ENCODE measurements around the gene CDK5R1.

CDK5R1 gene

DNA sequence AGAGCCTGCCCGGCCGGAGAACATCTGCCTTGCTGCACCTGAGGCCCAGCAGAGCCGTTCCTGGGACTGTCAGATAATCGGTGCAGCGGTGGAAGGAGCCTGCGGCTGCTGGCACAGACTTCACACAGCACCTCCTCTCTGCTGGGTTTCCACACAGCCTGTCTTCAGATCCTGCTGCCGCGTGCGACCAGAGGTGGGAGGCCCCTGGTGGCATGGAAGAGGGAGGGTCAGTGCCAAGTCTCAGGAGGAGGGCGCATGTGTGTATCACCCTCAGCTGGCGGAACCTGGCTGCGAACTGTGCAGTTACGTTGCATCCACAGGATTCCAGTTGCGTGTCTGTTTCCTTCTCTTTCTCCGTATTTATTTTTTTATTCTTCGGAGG lies 3.3 kb downstream of the CDK5R1 start:
- no peak for DNase-seq (ENCODE audit: low read depth)
- no peak overlapping the region for H3K4me3 ChIP-seq (ENCODE audit: control insufficient read depth, low read depth, low read length)
- TF ChIP-seq, protein P1, sequence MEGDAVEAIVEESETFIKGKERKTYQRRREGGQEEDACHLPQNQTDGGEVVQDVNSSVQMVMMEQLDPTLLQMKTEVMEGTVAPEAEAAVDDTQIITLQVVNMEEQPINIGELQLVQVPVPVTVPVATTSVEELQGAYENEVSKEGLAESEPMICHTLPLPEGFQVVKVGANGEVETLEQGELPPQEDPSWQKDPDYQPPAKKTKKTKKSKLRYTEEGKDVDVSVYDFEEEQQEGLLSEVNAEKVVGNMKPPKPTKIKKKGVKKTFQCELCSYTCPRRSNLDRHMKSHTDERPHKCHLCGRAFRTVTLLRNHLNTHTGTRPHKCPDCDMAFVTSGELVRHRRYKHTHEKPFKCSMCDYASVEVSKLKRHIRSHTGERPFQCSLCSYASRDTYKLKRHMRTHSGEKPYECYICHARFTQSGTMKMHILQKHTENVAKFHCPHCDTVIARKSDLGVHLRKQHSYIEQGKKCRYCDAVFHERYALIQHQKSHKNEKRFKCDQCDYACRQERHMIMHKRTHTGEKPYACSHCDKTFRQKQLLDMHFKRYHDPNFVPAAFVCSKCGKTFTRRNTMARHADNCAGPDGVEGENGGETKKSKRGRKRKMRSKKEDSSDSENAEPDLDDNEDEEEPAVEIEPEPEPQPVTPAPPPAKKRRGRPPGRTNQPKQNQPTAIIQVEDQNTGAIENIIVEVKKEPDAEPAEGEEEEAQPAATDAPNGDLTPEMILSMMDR (IDR thresholded peaks at IDR 0.05; ENCODE audit: control insufficient read depth, insufficient read depth, low read depth, low read length, missing control alignments) = no peak

DNA sequence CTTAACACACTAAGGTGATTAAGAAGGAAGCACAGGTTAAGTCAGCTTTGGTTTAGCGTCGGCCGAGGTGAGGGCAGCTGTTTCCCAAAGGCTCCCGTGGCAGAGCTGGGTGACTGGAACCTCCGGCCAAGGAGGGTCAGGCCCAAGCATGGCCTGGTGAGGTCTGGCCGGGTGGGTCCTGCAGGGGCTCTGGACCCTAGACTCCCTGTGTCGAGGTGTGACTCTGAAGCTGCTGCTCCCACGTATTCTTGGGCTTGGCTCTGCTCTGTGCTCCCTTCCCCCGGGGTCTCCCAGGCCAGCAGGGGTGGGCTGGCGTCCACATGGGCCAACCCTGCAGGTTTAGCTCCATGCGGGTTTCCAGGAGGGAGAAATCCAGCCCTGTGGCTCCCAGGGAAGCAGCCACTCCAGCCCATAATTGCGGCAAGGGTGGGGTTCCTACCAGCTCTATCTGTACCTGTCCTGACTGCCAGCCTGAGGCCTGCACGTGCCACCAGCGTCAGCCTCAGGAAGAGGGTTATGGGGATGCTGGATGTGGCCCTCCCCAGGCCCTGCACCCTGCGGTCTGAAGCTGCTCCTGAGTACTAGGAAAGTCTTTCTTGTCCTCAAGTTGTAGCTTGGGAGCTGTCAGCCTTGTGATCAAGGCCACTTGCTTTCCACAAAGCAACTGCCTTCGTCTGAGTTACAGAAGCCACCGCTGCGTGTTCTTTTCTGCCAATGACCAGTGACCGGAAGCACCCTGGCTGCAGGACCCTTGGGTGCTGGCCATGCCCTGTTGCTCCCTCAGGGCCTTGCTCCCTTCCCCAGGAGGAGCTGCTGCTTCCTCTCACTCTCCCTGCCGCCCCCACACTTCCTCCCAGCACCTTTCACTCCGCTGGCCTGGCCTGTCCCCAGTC lies 4.8 kb downstream of the CDK5R1 start:
- no peak for DNase-seq (ENCODE audit: low read depth)
- no peak overlapping the region for H3K4me3 ChIP-seq (ENCODE audit: control insufficient read depth, low read depth, low read length)
- TF ChIP-seq, protein P1 (IDR thresholded peaks at IDR 0.05; ENCODE audit: control insufficient read depth, insufficient read depth, low read depth, low read length, missing control alignments) = no peak

DNA sequence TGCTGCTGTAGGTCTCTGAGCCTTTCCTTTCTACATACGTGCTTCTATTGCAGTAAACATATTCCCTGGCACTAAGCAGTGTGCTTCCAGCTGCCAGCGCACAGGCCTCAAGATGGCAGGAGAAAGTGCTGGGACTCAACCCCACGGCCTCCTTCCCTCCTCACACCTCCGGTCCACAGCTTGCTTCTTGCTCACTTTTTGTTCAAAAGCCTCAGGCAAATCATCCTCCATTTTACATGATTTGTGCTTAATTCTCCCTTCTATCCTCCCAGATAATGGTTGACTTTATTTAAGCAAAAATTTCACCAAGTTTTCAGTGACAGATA lies 5.4 kb downstream of the CDK5R1 start:
- TF ChIP-seq, protein P1 (IDR thresholded peaks at IDR 0.05; ENCODE audit: control insufficient read depth, insufficient read depth, low read depth, low read length, missing control alignments) = no peak
- DNase-seq (ENCODE audit: low read depth) = no peak

DNA sequence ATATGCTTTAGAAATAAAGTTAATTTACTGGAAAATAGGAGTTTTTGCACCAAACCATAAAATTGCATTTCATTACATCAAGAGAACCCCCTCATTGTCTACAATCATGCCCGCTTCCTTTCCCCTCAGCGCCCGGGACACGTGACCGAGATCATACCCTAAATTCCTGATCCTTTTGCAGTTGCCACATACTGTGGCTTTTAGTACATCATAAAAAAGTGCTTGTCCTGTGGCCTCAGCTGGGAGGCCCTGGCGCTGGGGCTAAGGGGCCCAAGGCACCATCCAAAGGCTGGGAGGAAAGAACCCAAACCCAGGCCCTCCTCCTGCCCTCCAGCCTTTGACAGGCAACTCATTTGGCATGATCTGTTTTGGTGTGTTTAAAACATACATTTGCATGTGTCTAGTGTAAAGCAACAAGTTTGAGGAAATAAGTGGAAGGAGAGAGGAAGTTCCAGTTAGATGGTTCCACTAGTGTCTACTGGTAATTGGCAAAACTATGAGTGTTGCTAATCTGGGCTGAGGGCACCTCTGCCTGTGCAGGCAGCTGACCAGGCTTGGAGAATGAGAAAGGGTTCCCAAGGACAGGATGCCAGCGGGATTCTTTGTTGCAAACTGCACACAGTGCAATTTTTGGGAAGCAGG lies 6.0 kb downstream of the CDK5R1 start:
- TF ChIP-seq, protein P1 (IDR thresholded peaks at IDR 0.05; ENCODE audit: control insufficient read depth, insufficient read depth, low read depth, low read length, missing control alignments) = no peak
- no peak overlapping the region for H3K4me3 ChIP-seq (ENCODE audit: control insufficient read depth, low read depth, low read length)
- DNase-seq (ENCODE audit: low read depth) = no peak

More for the DNA sequence above, 5.4 kb downstream of the CDK5R1 start:
- no peak overlapping the region for H3K4me3 ChIP-seq (ENCODE audit: control insufficient read depth, low read depth, low read length)

DNA sequence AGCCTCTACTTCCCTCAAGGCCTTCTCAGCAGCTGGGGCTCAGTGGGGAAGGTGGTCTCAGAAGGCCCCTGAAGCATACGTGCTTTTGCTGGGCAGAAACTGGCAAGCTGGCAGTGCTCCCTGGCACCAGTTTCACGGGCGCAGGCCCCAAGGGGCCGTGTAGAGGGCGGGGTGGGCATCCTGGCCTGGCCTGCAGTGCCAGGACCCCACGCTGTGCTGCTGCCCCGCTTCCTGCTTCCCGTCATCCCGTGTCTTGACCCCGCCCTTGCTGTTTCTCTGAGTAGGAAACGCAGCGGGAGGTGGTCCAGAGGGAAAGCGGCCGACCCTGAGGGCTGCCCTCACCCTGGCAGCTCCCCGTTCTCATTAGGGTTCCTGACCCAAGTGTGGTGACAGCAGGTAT lies 6.8 kb downstream of the CDK5R1 start:
- TF ChIP-seq, protein P1 (IDR thresholded peaks at IDR 0.05; ENCODE audit: control insufficient read depth, insufficient read depth, low read depth, low read length, missing control alignments) = no peak
- DNase-seq (ENCODE audit: low read depth) = no peak
- no peak overlapping the region for H3K4me3 ChIP-seq (ENCODE audit: control insufficient read depth, low read depth, low read length)

DNA sequence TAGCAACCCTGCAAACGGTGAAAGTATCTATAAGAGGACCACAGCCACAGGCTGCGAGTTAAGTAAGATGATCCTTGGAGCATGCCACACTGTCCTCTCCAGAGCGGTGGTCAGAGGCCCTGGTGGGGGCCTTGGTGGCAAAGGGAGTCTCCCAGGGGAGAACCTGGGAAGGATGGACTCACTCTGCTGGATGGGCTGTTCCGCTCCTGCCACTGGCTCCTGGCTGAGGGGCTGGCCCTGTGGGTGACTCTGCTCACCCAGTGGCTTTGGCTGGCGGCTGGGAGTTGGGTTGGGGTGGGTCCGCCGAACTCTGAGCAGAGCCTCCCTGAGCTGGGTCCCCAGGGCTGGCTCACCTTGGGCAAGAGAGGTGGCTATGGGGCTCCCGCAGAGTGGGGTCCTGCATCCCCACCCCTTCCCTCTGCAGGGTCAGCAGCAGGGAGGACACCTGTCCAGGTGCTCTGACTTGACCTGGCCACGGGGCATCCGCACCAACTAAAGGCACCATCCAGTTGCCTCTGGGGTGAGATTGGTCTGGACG lies 7.3 kb downstream of the CDK5R1 start:
- TF ChIP-seq, protein P1 (IDR thresholded peaks at IDR 0.05; ENCODE audit: control insufficient read depth, insufficient read depth, low read depth, low read length, missing control alignments) = no peak
- no peak for DNase-seq (ENCODE audit: low read depth)
- no peak overlapping the region for H3K4me3 ChIP-seq (ENCODE audit: control insufficient read depth, low read depth, low read length)

All from AG09309 (cell line).